Karpas-422 (cell line): ENCODE results near the gene ABCG4. TPM values are rescaled to one million over a fixed set of nuclear protein-coding genes. Genes with fewer than 3 reads are reported as not detected.
"Not testable (repeated sequence)": the region's sequence is repeated elsewhere in the genome, so short reads cannot be mapped to it uniquely, and the experiment has no call there.

Source experiments
- DNase-seq: peaks from one replicate; pipeline ENCODE4 v3.0.0-alpha.2; 2015
- H2AFZ ChIP-seq: fragments of 200-600 bp; sonication (generic); 2 replicates; pipeline ENCODE4 v1.6.1; 2014; ENCODE audit warnings: antibody characterized with exemption, low read length, mixed read lengths
- H3K27ac ChIP-seq: fragments of 200-600 bp; sonication (generic); 2 replicates; pipeline ENCODE4 v1.5.1; 2014; ENCODE audit warnings: mild to moderate bottlenecking, low read length, moderate library complexity
- H3K27me3 ChIP-seq: fragments of 200-600 bp; sonication (generic); 2 replicates; pipeline ENCODE4 v1.6.1; 2014; ENCODE audit warnings: low read length, mixed read lengths
- H3K36me3 ChIP-seq: fragments of 200-600 bp; sonication (generic); 2 replicates; pipeline ENCODE4 v1.6.1; 2014; ENCODE audit warnings: low read length, mixed read lengths; ENCODE audit not compliant: insufficient read depth
- H3K4me1 ChIP-seq: fragments of 200-600 bp; sonication (generic); 2 replicates; pipeline ENCODE4 v1.6.1; 2014; ENCODE audit warnings: mild to moderate bottlenecking, low read length, mixed read lengths
- H3K4me2 ChIP-seq: fragments of 200-600 bp; sonication (generic); 2 replicates; pipeline ENCODE4 v1.6.1; 2014; ENCODE audit warnings: low read length, low read depth, mild to moderate bottlenecking; ENCODE audit not compliant: poor library complexity, severe bottlenecking
- H3K4me3 ChIP-seq: fragments of 200-600 bp; sonication (generic); 2 replicates; pipeline ENCODE4 v1.5.1; 2014; ENCODE audit warnings: mild to moderate bottlenecking, antibody characterized with exemption, low read length, mixed read lengths
- H3K79me2 ChIP-seq: fragments of 200-600 bp; sonication (generic); 2 replicates; pipeline ENCODE4 v1.6.1; 2014; ENCODE audit warnings: mild to moderate bottlenecking, low read length, mixed read lengths
- H3K9ac ChIP-seq: fragments of 200-600 bp; sonication (generic); 2 replicates; pipeline ENCODE4 v1.6.0; 2014; ENCODE audit warnings: low read length
- H3K9me2 ChIP-seq: fragments of 200-600 bp; sonication (generic), shearing (Covaris generic); replicated peaks from 2 replicates; pipeline ENCODE4 v1.6.0; 2014; ENCODE audit warnings: mild to moderate bottlenecking, low read length, moderate library complexity; ENCODE audit not compliant: insufficient read depth
- H3K9me3 ChIP-seq: fragments of 300-700, 200-600 bp; sonication (generic); 2 replicates; pipeline ENCODE4 v1.6.1; 2014; ENCODE audit warnings: low read length, mixed read lengths
- H4K20me1 ChIP-seq: fragments of 200-600 bp; sonication (generic); 2 replicates; pipeline ENCODE4 v1.6.1; 2014; ENCODE audit warnings: mild to moderate bottlenecking, antibody characterized with exemption, low read length, low read depth; ENCODE audit not compliant: insufficient read depth
- total RNA-seq: library from RNA; depleted of rRNA; stranded (reverse); fragments of >200 nt; shearing (Covaris generic); gene quantifications from 2 replicates; pipeline ENCODE4 v1.2.3, GENCODE V29; 2014; ENCODE audit warnings: low replicate concordance

ABCG4 gene
- total RNA-seq, 1 experiment from 2014 or later, result not detected

DNA sequence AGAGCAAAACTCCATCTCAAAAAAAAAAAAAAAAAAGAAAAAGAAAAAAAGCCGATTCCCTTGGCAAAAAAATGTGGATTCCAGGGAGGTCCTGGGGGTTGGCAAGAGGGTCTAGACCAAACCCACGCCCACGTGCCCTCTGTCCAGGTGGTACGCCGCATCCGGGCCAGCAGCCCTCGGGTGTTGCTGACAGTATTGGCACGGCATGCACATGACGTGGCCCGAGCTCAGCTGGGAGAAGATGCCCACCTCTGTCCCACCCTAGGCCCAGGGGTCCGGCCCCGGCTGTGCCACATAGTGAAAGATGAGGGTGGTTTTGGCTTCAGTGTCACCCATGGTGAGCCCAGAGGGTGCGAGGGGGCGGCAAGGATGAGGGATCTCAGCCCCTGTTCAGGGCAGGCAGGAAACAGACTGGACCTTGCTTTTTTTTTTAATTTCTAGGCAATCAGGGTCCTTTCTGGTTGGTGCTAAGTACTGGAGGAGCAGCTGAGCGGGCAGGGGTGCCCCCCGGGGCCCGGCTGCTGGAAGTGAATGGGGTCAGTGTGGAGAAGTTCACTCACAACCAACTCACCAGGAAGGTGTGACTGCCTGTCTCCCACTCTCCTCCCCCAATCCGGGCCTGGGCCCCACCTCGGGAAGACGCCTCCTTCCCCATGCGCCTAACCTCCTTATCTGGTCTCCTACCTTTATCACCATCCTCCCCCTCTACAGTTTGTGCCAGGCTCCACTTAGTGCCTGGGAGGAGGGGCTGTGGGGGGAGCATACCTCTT lies 38.5 kb downstream of the ABCG4 start:
- Histone ChIP-seq H3K9ac (no peak overlapping the region), H3K79me2 (no peaks in the 10 kb centered on the region)
- no peak for DNase-seq

GRCh38 chr11:119188067-119188466 lies 39.2 kb downstream of the ABCG4 start:
- H3K9ac ChIP-seq, result no peak overlapping the region
- no peaks in the 10 kb centered on the region for H3K4me1 ChIP-seq

More for the DNA sequence above, 38.5 kb downstream of the ABCG4 start:
- H2AFZ ChIP-seq, result no peak overlapping the region
- no peaks in the 10 kb centered on the region for H3K9me3 ChIP-seq
- no peaks in the 10 kb centered on the region for H3K27me3 ChIP-seq
- no peaks in the 10 kb centered on the region for H3K4me1 ChIP-seq
- no peaks in the 10 kb centered on the region for H3K36me3 ChIP-seq
- no peak overlapping the region for H3K4me2 ChIP-seq
- no peak overlapping the region for H3K4me3 ChIP-seq
- no peaks in the 10 kb centered on the region for H3K9me2 ChIP-seq
- no peaks in the 10 kb centered on the region for H4K20me1 ChIP-seq
- no peak overlapping the region for H3K27ac ChIP-seq

GRCh38 chr11:119188887-119189286 lies 40.0 kb downstream of the ABCG4 start:
- Histone ChIP-seq H3K4me1 (no peaks in the 10 kb centered on the region), H3K9me2 (no peaks in the 10 kb centered on the region), H3K9ac (no peak overlapping the region), H3K36me3 (no peaks in the 10 kb centered on the region), H3K4me3 (no peak overlapping the region), H4K20me1 (no peaks in the 10 kb centered on the region), H3K79me2 (no peaks in the 10 kb centered on the region), H3K27ac (no peak overlapping the region), H3K4me2 (no peak overlapping the region), H2AFZ (no peak overlapping the region), H3K9me3 (no peaks in the 10 kb centered on the region), H3K27me3 (no peaks in the 10 kb centered on the region)
- DNase-seq, result no peak

More at GRCh38 chr11:119188067-119188466, 39.2 kb downstream of the ABCG4 start:
- Histone ChIP-seq H3K36me3 (no peaks in the 10 kb centered on the region), H3K27me3 (no peaks in the 10 kb centered on the region), H3K27ac (no peak overlapping the region), H3K4me2 (no peak overlapping the region), H3K4me3 (no peak overlapping the region), H4K20me1 (no peaks in the 10 kb centered on the region), H3K9me3 (no peaks in the 10 kb centered on the region), H3K9me2 (no peaks in the 10 kb centered on the region), H3K79me2 (no peaks in the 10 kb centered on the region), H2AFZ (no peak overlapping the region)
- DNase-seq, result no peak

DNA sequence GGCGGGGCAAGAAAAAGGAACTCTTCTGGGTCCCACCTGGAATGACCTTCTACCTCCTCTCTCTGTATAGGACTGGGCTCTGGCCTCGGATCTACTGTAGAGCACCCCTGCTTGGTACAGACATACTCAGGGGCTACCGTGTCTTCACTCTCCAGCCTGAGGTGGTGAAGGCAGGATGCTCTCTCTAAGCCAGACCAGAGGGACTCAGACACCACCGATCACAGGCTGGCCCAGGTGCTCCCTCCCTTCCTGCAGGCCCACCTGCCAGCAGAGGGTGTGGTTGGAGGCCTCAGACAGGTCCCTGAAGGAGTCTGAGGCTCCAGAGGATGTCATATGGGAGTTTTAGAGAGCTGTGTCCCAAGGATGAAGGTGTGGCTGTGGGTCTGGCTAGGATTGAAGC lies 40.5 kb downstream of the ABCG4 start:
- Histone ChIP-seq H2AFZ (no peak overlapping the region), H3K27ac (no peak overlapping the region), H3K9me3 (no peaks in the 10 kb centered on the region), H4K20me1 (no peaks in the 10 kb centered on the region), H3K79me2 (no peaks in the 10 kb centered on the region), H3K9ac (no peak overlapping the region), H3K9me2 (no peaks in the 10 kb centered on the region), H3K4me2 (no peak overlapping the region), H3K4me3 (no peak overlapping the region), H3K36me3 (no peaks in the 10 kb centered on the region), H3K4me1 (no peaks in the 10 kb centered on the region), H3K27me3 (no peaks in the 10 kb centered on the region)
- DNase-seq, result no peak

DNA sequence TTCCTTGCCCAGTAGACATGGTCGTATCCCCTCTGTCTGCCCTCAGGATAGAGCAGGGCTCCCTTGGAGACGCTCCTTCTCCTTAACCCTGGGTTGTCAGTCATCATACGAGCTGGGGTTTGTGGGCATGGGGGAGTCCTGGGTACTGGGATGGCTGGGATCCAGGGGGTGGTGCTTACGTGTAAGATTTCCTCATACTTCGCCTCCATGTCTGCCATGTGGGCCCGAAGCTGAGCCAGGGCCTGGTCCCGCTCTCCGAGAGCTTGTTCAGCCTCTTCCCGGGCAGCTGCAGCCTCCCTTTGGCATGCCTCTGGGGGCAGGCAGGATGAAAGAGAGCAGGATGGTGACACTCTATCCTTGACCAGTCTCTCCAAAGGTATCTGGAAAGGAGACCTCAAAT lies 41.7 kb downstream of the ABCG4 start:
- H3K36me3 ChIP-seq, result no peaks in the 10 kb centered on the region
- H3K9me3 ChIP-seq, result no peaks in the 10 kb centered on the region
- no peak overlapping the region for H3K27ac ChIP-seq
- no peaks in the 10 kb centered on the region for H3K4me1 ChIP-seq
- H3K79me2 ChIP-seq, result no peaks in the 10 kb centered on the region
- H4K20me1 ChIP-seq, result no peaks in the 10 kb centered on the region
- H3K27me3 ChIP-seq, result no peaks in the 10 kb centered on the region
- H3K4me2 ChIP-seq, result no peak overlapping the region
- no peak overlapping the region for H3K4me3 ChIP-seq
- no peaks in the 10 kb centered on the region for H3K9me2 ChIP-seq
- H3K9ac ChIP-seq, result no peak overlapping the region
- no peak for DNase-seq
- no peak overlapping the region for H2AFZ ChIP-seq

GRCh38 chr11:119191265-119191664 lies 42.4 kb downstream of the ABCG4 start:
- not testable (repeated sequence) for H4K20me1 ChIP-seq, DNase-seq

GRCh38 chr11:119192111-119192510 lies 43.3 kb downstream of the ABCG4 start:
- H3K27me3 ChIP-seq, result no peaks in the 10 kb centered on the region
- H3K9ac ChIP-seq, result no peak overlapping the region
- no peak overlapping the region for H3K27ac ChIP-seq
- no peaks in the 10 kb centered on the region for H3K36me3 ChIP-seq
- no peak overlapping the region for H3K4me3 ChIP-seq
- no peaks in the 10 kb centered on the region for H3K9me3 ChIP-seq
- H2AFZ ChIP-seq, result no peak overlapping the region
- H3K4me1 ChIP-seq, result no peaks in the 10 kb centered on the region
- no peak overlapping the region for H3K4me2 ChIP-seq
- H3K9me2 ChIP-seq, result no peaks in the 10 kb centered on the region
- H4K20me1 ChIP-seq, result no peaks in the 10 kb centered on the region
- no peak for DNase-seq
- H3K79me2 ChIP-seq, result no peaks in the 10 kb centered on the region

More at GRCh38 chr11:119191265-119191664, 42.4 kb downstream of the ABCG4 start:
- H3K27me3 ChIP-seq, H3K27ac ChIP-seq, H3K9me3 ChIP-seq, H3K9ac ChIP-seq, H3K79me2 ChIP-seq, H3K4me2 ChIP-seq, H3K9me2 ChIP-seq, H3K4me3 ChIP-seq, H3K4me1 ChIP-seq, H2AFZ ChIP-seq, H3K36me3 ChIP-seq: not testable (repeated sequence)

DNA sequence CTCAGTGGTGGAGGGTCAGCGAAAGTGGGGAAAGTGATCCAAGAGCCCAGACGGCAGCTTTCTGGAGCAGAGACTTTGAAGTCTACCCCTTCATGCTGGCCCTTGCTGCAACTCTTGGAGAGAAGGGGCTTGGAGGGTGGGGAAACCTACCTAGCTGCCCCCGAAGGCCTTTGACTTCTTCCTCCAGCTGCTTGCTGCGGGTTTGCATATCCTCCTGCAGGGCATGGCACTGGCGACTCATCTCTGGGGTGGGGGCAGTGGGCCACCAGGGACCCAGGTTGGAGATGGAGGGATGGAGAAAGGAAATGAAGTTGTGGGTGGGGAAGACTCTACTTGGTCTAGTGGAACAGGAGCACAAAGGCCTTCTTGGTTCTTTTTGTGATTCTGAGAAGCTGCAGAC lies 44.1 kb downstream of the ABCG4 start:
- Histone ChIP-seq H4K20me1 (no peaks in the 10 kb centered on the region), H3K79me2 (no peaks in the 10 kb centered on the region), H2AFZ (no peak overlapping the region), H3K9me3 (no peaks in the 10 kb centered on the region), H3K27me3 (no peaks in the 10 kb centered on the region), H3K9ac (no peak overlapping the region), H3K4me2 (no peak overlapping the region), H3K9me2 (no peaks in the 10 kb centered on the region), H3K27ac (no peak overlapping the region), H3K36me3 (no peaks in the 10 kb centered on the region), H3K4me1 (no peaks in the 10 kb centered on the region), H3K4me3 (no peak overlapping the region)
- DNase-seq, result no peak
